Stomach smooth muscle (tissue), 2 donors: ENCODE measurements around the gene VPS33B.

ENCODE experiments used
- H3K27ac ChIP-seq: one replicate; pipeline ENCODE4 v1.7.0; 2013; ENCODE audit warnings: mild to moderate bottlenecking, low read length, inconsistent platforms
- H3K27me3 ChIP-seq, 2 donors: one replicate each; pipeline ENCODE4 v1.7.0; 2013; ENCODE audit warnings: low read length in 2 of 2; ENCODE audit not compliant: insufficient read depth in 2 of 2, control insufficient read depth in 1 of 2
- H3K36me3 ChIP-seq, 2 donors: one replicate each; pipeline ENCODE4 v1.7.0; 2013; ENCODE audit warnings: low read length in 2 of 2; ENCODE audit not compliant: control insufficient read depth in 2 of 2, insufficient read depth in 2 of 2
- H3K4me1 ChIP-seq: one replicate; pipeline ENCODE4 v1.7.0; 2013; ENCODE audit warnings: low read length; ENCODE audit not compliant: control insufficient read depth, insufficient read depth
- H3K4me3 ChIP-seq, 2 donors: one replicate each; pipeline ENCODE4 v1.7.0; 2013; ENCODE audit warnings: low read length in 2 of 2
- H3K9ac ChIP-seq, 2 donors: one replicate each; pipeline ENCODE4 v1.7.0; 2013; ENCODE audit warnings: low read length in 2 of 2, mild to moderate bottlenecking in 1 of 2
- H3K9me3 ChIP-seq, 2 donors: one replicate each; pipeline ENCODE4 v1.7.0; 2013; ENCODE audit warnings: low read length in 2 of 2; ENCODE audit not compliant: control insufficient read depth in 2 of 2
- donor health status: healthy.
- donor health status: Pancreatic carcinoma.

The VPS33B gene

DNA sequence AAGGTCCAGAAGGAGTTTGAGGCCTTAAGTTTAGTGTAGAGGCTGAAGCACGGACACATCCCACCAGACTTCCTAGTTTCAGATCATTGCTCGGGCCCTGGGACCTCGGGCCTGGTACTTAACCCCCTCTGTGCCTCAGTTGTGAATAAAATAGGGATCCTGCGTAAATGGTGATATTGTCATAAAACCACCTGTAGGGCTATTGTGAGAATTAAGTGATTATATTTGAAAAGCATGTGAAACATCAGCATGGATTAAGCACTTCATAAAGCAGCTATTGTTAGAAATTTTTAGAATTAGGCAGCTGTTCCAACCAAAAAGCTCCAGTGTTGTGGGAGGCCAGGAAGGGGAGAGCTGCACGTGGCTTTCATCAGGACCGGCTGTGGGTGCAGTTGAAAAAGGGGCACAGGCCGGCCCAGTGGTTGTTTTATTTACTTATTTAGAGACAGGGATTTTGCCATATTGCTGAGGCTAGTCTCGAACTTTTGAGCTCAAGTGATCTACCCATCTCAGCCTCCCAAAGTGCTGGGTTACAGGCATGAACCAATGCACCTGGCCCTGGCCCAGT, 63.3 kb downstream of the VPS33B start:
- no peaks in the 10 kb centered on the region for H3K27me3 ChIP-seq
- H3K36me3 ChIP-seq, result peaks cover 18 to 20% of the 10 kb centered on the region in 2 donors
- H3K4me3 ChIP-seq, result no peak overlapping the region
- no peaks in the 10 kb centered on the region for H3K9me3 ChIP-seq
- H3K27ac ChIP-seq, result peak overlapping the region; percentile 78
- H3K9ac ChIP-seq, result peak overlapping the region in 1 of 2 donors; percentile 21
- H3K4me1 ChIP-seq, result peaks cover 52% of the 10 kb centered on the region

- H3K4me1 ChIP-seq, result peaks cover 52% of the 10 kb centered on the region
- H3K36me3 ChIP-seq, result peaks cover 26 to 27% of the 10 kb centered on the region in 2 donors
- H3K4me3 ChIP-seq, result peak overlapping the region; percentile 64 to 80
- no peaks in the 10 kb centered on the region for H3K9me3 ChIP-seq
- H3K27ac ChIP-seq, result peak overlapping the region; percentile 37
- peak overlapping the region; percentile 72 to 75 for H3K9ac ChIP-seq
- no peaks in the 10 kb centered on the region for H3K27me3 ChIP-seq
Observed at GRCh38 chr15:90957791-90958190, 64.6 kb downstream of the VPS33B start.

GRCh38 chr15:90957031-90957790, 65.2 kb downstream of the VPS33B start:
- Histone ChIP-seq H3K36me3 (peaks cover 26% of the 10 kb centered on the region in 2 donors), H3K27me3 (no peaks in the 10 kb centered on the region), H3K4me3 (peak overlapping the region; percentile 64 to 80), H3K27ac (peak overlapping the region; percentile 37), H3K9ac (peak overlapping the region; percentile 72 to 75), H3K4me1 (peaks cover 52% of the 10 kb centered on the region), H3K9me3 (no peaks in the 10 kb centered on the region)

DNA sequence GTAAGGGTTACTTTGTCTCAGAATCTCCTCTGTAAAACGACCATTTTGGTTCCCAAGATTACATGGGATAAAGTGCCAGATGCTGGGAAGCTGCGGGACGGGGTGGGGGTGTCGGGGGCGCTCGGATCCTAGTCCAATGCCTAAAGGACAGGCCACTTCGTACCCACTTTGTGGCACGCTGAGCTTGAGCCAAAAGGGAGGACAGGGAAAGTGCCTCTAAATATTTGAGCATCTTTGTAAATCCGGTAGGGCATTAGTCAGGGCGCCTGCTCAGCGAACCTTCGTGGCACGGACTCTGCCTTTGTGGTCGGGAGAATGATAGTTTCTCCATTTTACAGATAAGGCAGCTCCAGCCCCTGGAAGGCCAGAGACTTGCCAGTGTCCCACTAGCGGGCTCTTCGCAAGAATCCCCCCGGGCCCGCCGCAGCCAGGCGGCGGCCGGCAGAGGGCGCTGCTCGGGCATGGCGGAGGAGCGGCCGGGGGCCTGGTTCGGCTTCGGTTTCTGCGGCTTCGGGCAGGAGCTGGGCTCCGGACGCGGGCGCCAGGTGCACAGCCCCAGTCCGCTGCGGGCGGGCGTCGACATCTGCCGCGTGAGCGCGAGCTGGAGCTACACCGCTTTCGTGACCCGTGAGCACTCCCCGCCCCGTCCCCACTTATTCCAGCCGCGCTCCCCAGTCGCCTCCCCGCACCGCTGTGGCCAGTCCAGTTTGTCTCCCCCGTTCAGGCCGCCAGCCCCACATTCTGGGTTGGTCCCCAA, 65.9 kb downstream of the VPS33B start:
- no peaks in the 10 kb centered on the region for H3K27me3 ChIP-seq
- peak overlapping the region; percentile 62 to 75 for H3K9ac ChIP-seq
- peak overlapping the region; percentile 64 to 80 for H3K4me3 ChIP-seq
- H3K4me1 ChIP-seq, result peaks cover 52% of the 10 kb centered on the region
- H3K27ac ChIP-seq, result peak overlapping the region; percentile 37
- H3K36me3 ChIP-seq, result peaks cover 18 to 25% of the 10 kb centered on the region in 2 donors
- no peaks in the 10 kb centered on the region for H3K9me3 ChIP-seq

- Histone ChIP-seq H3K9me3 (no peaks in the 10 kb centered on the region), H3K4me1 (peaks cover 46% of the 10 kb centered on the region), H3K27me3 (no peaks in the 10 kb centered on the region), H3K4me3 (peak overlapping the region in 1 of 2 donors; percentile 92), H3K9ac (peak overlapping the region in 1 of 2 donors; percentile 75), H3K36me3 (peaks cover 14 to 22% of the 10 kb centered on the region in 2 donors), H3K27ac (no peak overlapping the region)
Observed at GRCh38 chr15:90955624-90956273, 66.6 kb downstream of the VPS33B start.

DNA sequence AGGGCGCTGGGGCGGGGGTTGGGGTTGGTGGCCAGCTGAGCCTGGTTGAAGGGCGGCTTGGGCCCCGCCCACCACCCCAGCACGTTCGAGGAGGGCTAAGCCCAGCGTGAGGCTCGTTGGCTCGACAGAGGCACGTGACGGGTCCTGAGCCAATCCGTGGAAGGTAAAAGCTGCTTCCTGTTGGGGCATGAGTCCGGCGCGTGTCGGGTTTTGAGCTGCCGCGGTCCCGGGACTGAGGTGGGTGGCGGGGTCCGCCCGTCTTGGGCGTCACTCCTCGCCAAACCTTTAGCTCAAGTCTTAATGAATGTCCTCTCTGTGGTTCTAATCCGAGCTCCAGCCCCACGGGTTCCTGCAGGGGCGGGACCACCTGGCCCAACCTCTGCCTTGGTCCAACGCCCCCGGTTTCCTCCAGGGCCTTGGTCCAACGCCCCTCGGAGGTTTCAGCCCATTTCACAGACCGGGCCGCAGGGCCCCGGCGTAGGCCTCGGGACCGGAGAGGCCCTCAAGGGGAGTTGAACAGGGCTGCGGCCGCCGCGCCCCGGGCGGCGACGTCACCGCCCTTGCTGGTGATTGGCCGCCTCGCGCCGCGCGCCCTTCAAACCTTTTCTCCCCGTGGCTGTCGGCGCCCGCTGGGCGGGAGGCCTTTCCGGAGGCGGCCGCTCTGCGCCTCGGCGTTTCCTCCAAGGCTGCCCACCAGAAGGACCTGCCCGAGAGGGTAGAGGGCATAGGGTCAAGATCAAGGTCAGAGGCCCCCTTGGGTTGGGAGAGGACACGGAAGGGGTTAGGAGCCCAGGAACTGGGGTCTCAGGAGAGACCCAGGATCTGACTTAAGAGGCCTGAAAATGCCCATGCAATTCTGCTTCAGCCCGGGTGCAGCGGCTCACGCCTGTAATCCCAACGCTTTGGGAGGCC, 67.4 kb downstream of the VPS33B start, which contains the start of gene RCCD1:
Gene RCCD1, plus strand, starts transcription at position 173 of the 912 bp plus-strand sequence. CDS start 1,851 bp downstream, outside the sequence.
- peak within 1 kb of the TSS; percentile 89 to 92 for H3K4me3 ChIP-seq
- H3K27ac ChIP-seq, result peak within 1 kb of the TSS; percentile 90
- H3K36me3 ChIP-seq, result peaks cover 22 to 29% of the 10 kb centered on the region in 2 donors
- no peaks in the 10 kb centered on the region for H3K27me3 ChIP-seq
- peak within 1 kb of the TSS; percentile 93 to 94 for H3K9ac ChIP-seq
- H3K4me1 ChIP-seq, result peaks cover 38% of the 10 kb centered on the region
- H3K9me3 ChIP-seq, result no peaks in the 10 kb centered on the region

DNA sequence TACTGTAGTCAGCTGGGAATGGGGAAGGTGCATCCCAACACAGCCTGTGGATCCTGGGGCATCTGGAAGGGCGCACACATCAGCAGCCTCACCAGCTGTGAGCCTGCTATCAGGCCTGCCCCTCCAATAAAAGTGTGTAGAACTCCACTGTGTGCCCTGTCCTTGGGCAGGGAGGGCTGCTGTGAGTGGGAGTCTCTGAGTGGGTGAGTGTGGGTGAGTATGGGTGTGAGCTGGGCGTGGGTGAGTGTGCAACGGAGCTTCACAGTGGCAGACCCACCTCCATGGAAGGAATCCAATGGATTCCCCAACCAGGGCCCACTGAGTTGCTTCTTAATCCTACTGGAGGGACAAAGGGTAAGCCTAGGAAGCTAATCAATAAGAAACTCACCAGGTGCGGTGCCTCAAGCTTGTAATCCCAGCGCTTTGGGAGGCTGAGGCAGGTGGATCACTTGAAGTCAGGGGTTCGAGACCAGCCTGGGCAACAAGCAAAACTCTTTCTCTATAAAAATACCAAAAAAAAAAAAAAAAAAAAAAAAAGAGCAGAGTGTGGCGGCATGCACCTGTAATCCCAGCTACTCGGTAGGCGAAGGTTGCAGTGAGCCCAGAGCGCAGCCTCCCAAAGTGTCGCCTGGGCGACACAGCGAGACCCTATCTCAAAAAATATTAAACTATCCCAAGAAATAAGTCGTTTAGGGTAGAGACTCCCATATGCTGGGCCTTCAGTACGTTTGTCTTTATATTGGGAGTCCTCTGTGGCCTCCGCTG, 68.3 kb downstream of the VPS33B start:
- Histone ChIP-seq H3K9me3 (no peaks in the 10 kb centered on the region), H3K4me3 (peak overlapping the region; percentile 89 to 92), H3K27me3 (no peaks in the 10 kb centered on the region), H3K9ac (peak overlapping the region in 1 of 2 donors; percentile 94), H3K27ac (peak overlapping the region; percentile 90), H3K4me1 (peaks cover 30% of the 10 kb centered on the region), H3K36me3 (peaks cover 27 to 37% of the 10 kb centered on the region in 2 donors)

- H3K27me3 ChIP-seq, result no peaks in the 10 kb centered on the region
- H3K9me3 ChIP-seq, result no peaks in the 10 kb centered on the region
- H3K4me3 ChIP-seq, result no peak overlapping the region
- H3K9ac ChIP-seq, result no peak overlapping the region
- H3K36me3 ChIP-seq, result peaks cover 32 to 43% of the 10 kb centered on the region in 2 donors
- H3K27ac ChIP-seq, result no peak overlapping the region
- peaks cover 22% of the 10 kb centered on the region for H3K4me1 ChIP-seq
Observed at GRCh38 chr15:90952901-90953677, 69.3 kb downstream of the VPS33B start.

GRCh38 chr15:90950676-90951075, 71.7 kb downstream of the VPS33B start:
- H3K4me3 ChIP-seq, result no peak overlapping the region
- no peak overlapping the region for H3K27ac ChIP-seq
- no peaks in the 10 kb centered on the region for H3K27me3 ChIP-seq
- H3K9me3 ChIP-seq, result no peaks in the 10 kb centered on the region
- no peak overlapping the region for H3K9ac ChIP-seq
- peaks cover 4% of the 10 kb centered on the region for H3K4me1 ChIP-seq
- peaks cover 42 to 56% of the 10 kb centered on the region in 2 donors for H3K36me3 ChIP-seq
